ENCODE measurements around the gene IQCM.

GRCh38 chr4:149465955-149466354 lies 349.7 kb downstream of the IQCM start:
- TF ChIP-seq NR1H2 (CRISPR knock-in tag; IDR thresholded peaks at IDR 0.05) (no peak), TCF7 (CRISPR knock-in tag; IDR thresholded peaks at IDR 0.05; ENCODE audit: low read depth) (no peak), CTCF (IDR thresholded peaks at IDR 0.05) (no peak), JUN (CRISPR knock-in tag; IDR thresholded peaks at IDR 0.05) (no peak), KAT7 (CRISPR knock-in tag; IDR thresholded peaks at IDR 0.05; ENCODE audit: borderline replicate concordance) (no peak), ATF2 (CRISPR knock-in tag; IDR thresholded peaks at IDR 0.05; ENCODE audit: borderline replicate concordance, low read depth) (no peak), SP1 (CRISPR knock-in tag; conservative IDR thresholded peaks at IDR 0.05) (no peak), ESRRA (CRISPR knock-in tag; IDR thresholded peaks at IDR 0.05; ENCODE audit: borderline replicate concordance) (no peak), ELF4 (CRISPR knock-in tag; IDR thresholded peaks at IDR 0.05; ENCODE audit: low read depth) (no peak), ATF3 (CRISPR knock-in tag; conservative IDR thresholded peaks at IDR 0.05) (no peak)
- TF ChIP-seq, protein P1, sequence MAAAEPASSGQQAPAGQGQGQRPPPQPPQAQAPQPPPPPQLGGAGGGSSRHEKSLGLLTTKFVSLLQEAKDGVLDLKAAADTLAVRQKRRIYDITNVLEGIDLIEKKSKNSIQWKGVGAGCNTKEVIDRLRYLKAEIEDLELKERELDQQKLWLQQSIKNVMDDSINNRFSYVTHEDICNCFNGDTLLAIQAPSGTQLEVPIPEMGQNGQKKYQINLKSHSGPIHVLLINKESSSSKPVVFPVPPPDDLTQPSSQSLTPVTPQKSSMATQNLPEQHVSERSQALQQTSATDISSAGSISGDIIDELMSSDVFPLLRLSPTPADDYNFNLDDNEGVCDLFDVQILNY (CRISPR knock-in tag; IDR thresholded peaks at IDR 0.05) = no peak
- TF ChIP-seq, protein P2, sequence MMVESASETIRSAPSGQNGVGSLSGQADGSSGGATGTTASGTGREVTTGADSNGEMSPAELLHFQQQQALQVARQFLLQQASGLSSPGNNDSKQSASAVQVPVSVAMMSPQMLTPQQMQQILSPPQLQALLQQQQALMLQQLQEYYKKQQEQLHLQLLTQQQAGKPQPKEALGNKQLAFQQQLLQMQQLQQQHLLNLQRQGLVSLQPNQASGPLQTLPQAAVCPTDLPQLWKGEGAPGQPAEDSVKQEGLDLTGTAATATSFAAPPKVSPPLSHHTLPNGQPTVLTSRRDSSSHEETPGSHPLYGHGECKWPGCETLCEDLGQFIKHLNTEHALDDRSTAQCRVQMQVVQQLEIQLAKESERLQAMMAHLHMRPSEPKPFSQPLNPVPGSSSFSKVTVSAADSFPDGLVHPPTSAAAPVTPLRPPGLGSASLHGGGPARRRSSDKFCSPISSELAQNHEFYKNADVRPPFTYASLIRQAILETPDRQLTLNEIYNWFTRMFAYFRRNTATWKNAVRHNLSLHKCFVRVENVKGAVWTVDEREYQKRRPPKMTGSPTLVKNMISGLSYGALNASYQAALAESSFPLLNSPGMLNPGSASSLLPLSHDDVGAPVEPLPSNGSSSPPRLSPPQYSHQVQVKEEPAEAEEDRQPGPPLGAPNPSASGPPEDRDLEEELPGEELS (CRISPR knock-in tag; IDR thresholded peaks at IDR 0.05) = no peak
- TF ChIP-seq, protein P3, sequence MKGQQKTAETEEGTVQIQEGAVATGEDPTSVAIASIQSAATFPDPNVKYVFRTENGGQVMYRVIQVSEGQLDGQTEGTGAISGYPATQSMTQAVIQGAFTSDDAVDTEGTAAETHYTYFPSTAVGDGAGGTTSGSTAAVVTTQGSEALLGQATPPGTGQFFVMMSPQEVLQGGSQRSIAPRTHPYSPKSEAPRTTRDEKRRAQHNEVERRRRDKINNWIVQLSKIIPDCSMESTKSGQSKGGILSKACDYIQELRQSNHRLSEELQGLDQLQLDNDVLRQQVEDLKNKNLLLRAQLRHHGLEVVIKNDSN (CRISPR knock-in tag; IDR thresholded peaks at IDR 0.05) = no peak
- TF ChIP-seq, protein P4, sequence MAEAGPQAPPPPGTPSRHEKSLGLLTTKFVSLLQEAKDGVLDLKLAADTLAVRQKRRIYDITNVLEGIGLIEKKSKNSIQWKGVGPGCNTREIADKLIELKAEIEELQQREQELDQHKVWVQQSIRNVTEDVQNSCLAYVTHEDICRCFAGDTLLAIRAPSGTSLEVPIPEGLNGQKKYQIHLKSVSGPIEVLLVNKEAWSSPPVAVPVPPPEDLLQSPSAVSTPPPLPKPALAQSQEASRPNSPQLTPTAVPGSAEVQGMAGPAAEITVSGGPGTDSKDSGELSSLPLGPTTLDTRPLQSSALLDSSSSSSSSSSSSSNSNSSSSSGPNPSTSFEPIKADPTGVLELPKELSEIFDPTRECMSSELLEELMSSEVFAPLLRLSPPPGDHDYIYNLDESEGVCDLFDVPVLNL (CRISPR knock-in tag; IDR thresholded peaks at IDR 0.05; ENCODE audit: borderline replicate concordance, low read depth) = no peak
